Right atrium auricular region (tissue), 2 donors: ENCODE results near the gene CDK5RAP3. TPM values are rescaled to one million over a fixed set of nuclear protein-coding genes. Genes with fewer than 3 reads are reported as not detected.

ENCODE experiments used
- DNase-seq: peaks from one replicate; pipeline ENCODE4 v3.0.0-alpha.2; 2019; ENCODE audit warnings: low spot score
- H3K27ac ChIP-seq, 2 donors: fragments of 200-600 bp; sonication (generic); 1 replicate in 1 of 2; 2 replicates in 1 of 2; pipeline ENCODE4 v1.5.1; 2016 to 2019
- H3K27me3 ChIP-seq, 2 donors: fragments of 200-600 bp; sonication (generic); one replicate each; pipeline versions ENCODE4 v1.5.1 to v1.6.0; 2017 to 2019
- H3K36me3 ChIP-seq: fragments of 200-600 bp; sonication (generic); one replicate; pipeline ENCODE4 v1.5.1; 2016
- H3K4me1 ChIP-seq, 2 donors: fragments of 200-600 bp; sonication (generic); one replicate each; pipeline versions ENCODE4 v1.5.1 to v1.6.0; 2017 to 2019
- H3K4me3 ChIP-seq, 2 donors: fragments of 200-600 bp; sonication (generic); 1 replicate in 1 of 2; 2 replicates in 1 of 2; pipeline ENCODE4 v1.5.1; 2017 to 2019; ENCODE audit warnings: mild to moderate bottlenecking in 1 of 2, moderate library complexity in 1 of 2
- H3K9me3 ChIP-seq, 2 donors: fragments of 200-600 bp; sonication (generic); one replicate each; pipeline ENCODE4 v1.5.1; 2019
- CTCF ChIP-seq, 2 donors: fragments of 200-600 bp; sonication (generic); IDR thresholded peaks; one replicate each; pipeline ENCODE4 v1.5.1; 2019; ENCODE audit warnings: antibody characterized with exemption in 2 of 2
- total RNA-seq, 2 donors: library from RNA; depleted of rRNA; stranded (reverse); fragments of >200 nt; gene quantifications; one replicate each; pipeline ENCODE4 v1.1.0, GENCODE V29; 2016

CDK5RAP3 gene
- total RNA-seq, 2 donors from 2014 or later = 37.9 to 45.4 TPM

- no peak for DNase-seq
- H3K36me3 ChIP-seq = peaks cover 52% of the 10 kb centered on the region
- H3K4me3 ChIP-seq = no peak overlapping the region
- peaks cover 0 to 15% of the 10 kb centered on the region in 2 donors for H3K4me1 ChIP-seq
- H3K27ac ChIP-seq = no peak overlapping the region
- TF ChIP-seq CTCF (IDR thresholded peaks at IDR 0.05) = no peak
- H3K27me3 ChIP-seq = no peaks in the 10 kb centered on the region
- H3K9me3 ChIP-seq = no peaks in the 10 kb centered on the region
Measured at GRCh38 chr17:47975189-47975822, 4.4 kb downstream of the CDK5RAP3 start.

GRCh38 chr17:47975823-47976205, 4.9 kb downstream of the CDK5RAP3 start:
- H3K36me3 ChIP-seq = peaks cover 57% of the 10 kb centered on the region
- no peaks in the 10 kb centered on the region for H3K9me3 ChIP-seq
- TF ChIP-seq CTCF (IDR thresholded peaks at IDR 0.05) = no peak

GRCh38 chr17:47978324-47978723, 7.4 kb downstream of the CDK5RAP3 start:
- no peak for DNase-seq
- peak; percentile 53 to 79 for TF ChIP-seq CTCF (IDR thresholded peaks at IDR 0.05)
- H3K36me3 ChIP-seq = peaks cover 71% of the 10 kb centered on the region

More at GRCh38 chr17:47975823-47976205, 4.9 kb downstream of the CDK5RAP3 start:
- Histone ChIP-seq H3K27ac (no peak overlapping the region), H3K4me1 (peaks cover 0 to 13% of the 10 kb centered on the region in 2 donors), H3K27me3 (no peaks in the 10 kb centered on the region), H3K4me3 (no peak overlapping the region)
- no peak for DNase-seq

GRCh38 chr17:47980541-47980940, 9.6 kb downstream of the CDK5RAP3 start:
- TF ChIP-seq CTCF (IDR thresholded peaks at IDR 0.05) = no peak
- H3K4me3 ChIP-seq = no peak overlapping the region
- H3K36me3 ChIP-seq = peaks cover 51% of the 10 kb centered on the region
- H3K9me3 ChIP-seq = no peaks in the 10 kb centered on the region
- no peak overlapping the region for H3K27ac ChIP-seq
- no peaks in the 10 kb centered on the region for H3K27me3 ChIP-seq
- no peak for DNase-seq
- H3K4me1 ChIP-seq = peaks cover 0 to 29% of the 10 kb centered on the region in 2 donors

More at GRCh38 chr17:47978324-47978723, 7.4 kb downstream of the CDK5RAP3 start:
- Histone ChIP-seq H3K9me3 (no peaks in the 10 kb centered on the region), H3K27me3 (no peaks in the 10 kb centered on the region), H3K27ac (no peak overlapping the region), H3K4me3 (no peak overlapping the region), H3K4me1 (peaks cover 0 to 17% of the 10 kb centered on the region in 2 donors)

GRCh38 chr17:47981462-47981861, 10.5 kb downstream of the CDK5RAP3 start:
- no peaks in the 10 kb centered on the region for H3K27me3 ChIP-seq
- DNase-seq = no peak
- TF ChIP-seq CTCF (IDR thresholded peaks at IDR 0.05) = no peak
- H3K27ac ChIP-seq = no peak overlapping the region
- peaks cover 0 to 29% of the 10 kb centered on the region in 2 donors for H3K4me1 ChIP-seq
- no peak overlapping the region for H3K4me3 ChIP-seq
- H3K9me3 ChIP-seq = no peaks in the 10 kb centered on the region
- peaks cover 42% of the 10 kb centered on the region for H3K36me3 ChIP-seq
